Subcutaneous adipose tissue (tissue), 4 donors: ENCODE measurements around the gene GALNT9. TPM values are rescaled to one million over a fixed set of nuclear protein-coding genes. Genes with fewer than 3 reads are reported as not detected.

ENCODE experiments used
- total RNA-seq, 4 donors: library from RNA; depleted of rRNA; stranded (reverse); fragments of >200 nt; gene quantifications; one replicate each; pipeline ENCODE4 v1.1.0, GENCODE V29; 2016
- TF ChIP-seq, protein P1 (sequence below): fragments of 450-650 bp; IDR thresholded peaks from one replicate; pipeline ENCODE4 v1.5.1; 2016; ENCODE audit warnings: low read depth, mild to moderate bottlenecking, control low read depth, antibody characterized with exemption, moderate library complexity

The GALNT9 gene
- total RNA-seq, 4 donors from 2014 or later, result not detected

DNA sequence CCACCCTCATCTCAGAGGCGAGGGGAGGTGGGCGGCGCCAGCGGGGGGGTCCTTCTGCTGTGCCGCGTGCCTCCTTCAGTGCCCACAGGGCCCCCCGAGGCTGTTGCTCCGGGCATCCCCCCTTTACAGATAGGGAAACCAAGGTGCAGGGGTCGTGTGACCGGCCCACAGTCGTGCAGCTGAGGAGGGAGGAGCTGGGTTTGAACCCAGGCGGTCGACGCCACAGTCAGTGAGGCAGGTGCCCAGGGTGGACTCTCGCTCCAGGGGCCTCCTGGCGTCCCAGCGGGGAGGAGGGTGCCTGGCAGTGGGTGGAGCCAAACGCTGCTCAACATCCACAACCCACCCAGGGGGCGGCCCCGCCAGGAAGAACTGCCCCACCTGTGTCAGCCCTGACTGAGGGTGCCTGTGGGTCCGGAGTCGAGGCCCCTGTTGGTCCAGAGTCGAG is 8.6 kb downstream of the GALNT9 start:
- TF ChIP-seq, protein P1, sequence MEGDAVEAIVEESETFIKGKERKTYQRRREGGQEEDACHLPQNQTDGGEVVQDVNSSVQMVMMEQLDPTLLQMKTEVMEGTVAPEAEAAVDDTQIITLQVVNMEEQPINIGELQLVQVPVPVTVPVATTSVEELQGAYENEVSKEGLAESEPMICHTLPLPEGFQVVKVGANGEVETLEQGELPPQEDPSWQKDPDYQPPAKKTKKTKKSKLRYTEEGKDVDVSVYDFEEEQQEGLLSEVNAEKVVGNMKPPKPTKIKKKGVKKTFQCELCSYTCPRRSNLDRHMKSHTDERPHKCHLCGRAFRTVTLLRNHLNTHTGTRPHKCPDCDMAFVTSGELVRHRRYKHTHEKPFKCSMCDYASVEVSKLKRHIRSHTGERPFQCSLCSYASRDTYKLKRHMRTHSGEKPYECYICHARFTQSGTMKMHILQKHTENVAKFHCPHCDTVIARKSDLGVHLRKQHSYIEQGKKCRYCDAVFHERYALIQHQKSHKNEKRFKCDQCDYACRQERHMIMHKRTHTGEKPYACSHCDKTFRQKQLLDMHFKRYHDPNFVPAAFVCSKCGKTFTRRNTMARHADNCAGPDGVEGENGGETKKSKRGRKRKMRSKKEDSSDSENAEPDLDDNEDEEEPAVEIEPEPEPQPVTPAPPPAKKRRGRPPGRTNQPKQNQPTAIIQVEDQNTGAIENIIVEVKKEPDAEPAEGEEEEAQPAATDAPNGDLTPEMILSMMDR, result no peak

GRCh38 chr12:132319991-132320570 is 9.3 kb downstream of the GALNT9 start:
- TF ChIP-seq, protein P1, result no peak

DNA sequence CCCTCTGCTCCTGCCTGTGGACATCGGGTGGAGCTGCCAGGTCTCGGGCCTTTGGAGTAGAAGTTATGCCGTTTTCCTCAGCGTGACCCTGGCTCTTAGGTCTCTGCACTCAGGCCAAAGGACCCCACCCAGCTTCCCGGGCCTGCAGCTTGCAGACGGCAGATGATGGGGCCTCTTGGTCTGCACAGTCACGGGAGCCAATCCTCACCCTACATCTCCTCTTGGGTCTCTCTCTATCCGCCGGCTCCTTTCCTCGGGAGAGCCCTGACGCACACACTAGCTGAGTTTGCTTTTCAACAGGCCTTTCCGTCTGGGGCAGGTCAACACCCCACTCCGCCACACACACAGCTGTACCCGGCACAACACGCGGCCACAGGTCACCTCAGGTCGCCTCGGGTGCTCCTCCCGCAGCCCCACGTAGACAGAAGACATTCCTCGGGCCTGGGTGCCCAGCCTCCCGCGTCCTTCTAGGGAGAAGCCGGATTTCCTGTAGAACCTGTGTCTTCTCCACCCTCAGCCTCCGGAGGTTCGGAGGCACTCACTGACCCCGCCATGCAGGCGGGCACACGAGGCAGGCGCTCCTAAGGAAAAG is 9.9 kb downstream of the GALNT9 start:
- TF ChIP-seq, protein P1, result no peak

GRCh38 chr12:132318618-132319033 is 10.8 kb downstream of the GALNT9 start:
- TF ChIP-seq, protein P1, result no peak

DNA sequence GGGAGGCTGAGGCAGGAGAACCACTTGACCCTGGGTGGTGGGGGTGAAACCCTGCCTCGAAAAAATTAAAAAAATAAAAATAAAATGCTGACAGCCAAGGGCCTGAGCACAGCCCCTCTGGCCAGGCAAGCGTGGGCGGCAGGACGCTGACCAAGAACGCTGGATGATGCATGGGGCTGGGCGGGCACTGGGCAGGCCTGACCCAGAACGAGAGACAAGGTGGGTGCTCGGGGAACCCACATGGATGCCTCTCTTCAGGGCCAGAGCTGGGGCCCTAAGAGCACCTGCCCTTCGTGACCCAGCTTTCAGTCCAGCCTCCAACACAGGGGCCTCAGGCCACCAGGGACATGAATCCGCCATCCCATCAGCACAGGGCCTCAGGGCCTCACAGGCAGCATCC is 11.3 kb downstream of the GALNT9 start:
- TF ChIP-seq, protein P1, result no peak

DNA sequence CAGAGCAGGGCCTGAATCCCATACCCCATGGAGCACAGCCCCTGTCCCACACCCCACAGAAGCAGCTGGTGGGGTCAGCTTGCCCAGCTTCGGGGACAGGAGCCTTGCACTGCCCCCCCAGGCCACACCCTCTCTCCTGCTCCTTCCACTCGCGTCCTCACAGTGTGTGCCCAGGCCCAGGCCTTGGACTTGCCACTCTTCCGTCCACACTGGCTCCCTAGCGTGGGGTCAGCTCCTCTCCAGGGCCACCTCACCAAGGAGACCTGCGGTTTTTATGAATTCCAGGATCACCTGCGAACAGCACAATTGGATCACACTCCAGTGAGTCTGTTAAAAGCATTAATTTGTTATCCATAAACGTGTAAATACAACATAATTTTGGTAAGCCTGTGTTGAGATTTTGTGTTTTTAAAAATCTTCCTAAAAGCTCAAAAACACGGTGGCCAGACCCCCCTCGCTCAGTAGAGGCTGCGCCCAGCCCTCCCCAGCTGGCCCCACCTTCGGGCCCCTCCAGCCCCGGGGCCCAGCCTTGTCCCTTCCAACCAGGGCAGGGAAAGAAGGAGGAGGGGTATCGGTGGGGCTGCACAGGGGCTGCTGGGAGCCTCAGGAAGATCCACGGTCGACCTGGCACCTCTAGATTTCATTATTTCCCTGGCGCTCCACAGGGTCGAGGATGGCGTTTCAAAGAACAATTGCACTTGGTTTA is 12.0 kb downstream of the GALNT9 start:
- TF ChIP-seq, protein P1, result no peak

- TF ChIP-seq, protein P1, result no peak
Observed at GRCh38 chr12:132316497-132317232, 12.7 kb downstream of the GALNT9 start.
